SK-N-SH (cell line): Measurements from ENCODE around the gene CFAP97D1. TPM values are rescaled to one million over a fixed set of nuclear protein-coding genes. Genes with fewer than 3 reads are reported as not detected.

Experiments used
- CTCF ChIA-PET: fragments of 300-600, 350-600 bp; formaldehyde crosslinking; extraction: SDS; loops from one replicate; lab custom pipeline; 2021; lab: Yijun Ruan, JAX
- POLR2A ChIA-PET: fragments of 350-600 bp; sonication (Branson Sonifier 250); formaldehyde crosslinking; extraction: SDS; loops from one replicate; lab custom pipeline; 2020; ENCODE audit warnings: antibody characterized with exemption, inconsistent platforms; lab: Yijun Ruan, JAX
- DNase-seq: peaks from one replicate; pipeline ENCODE4 v3.0.0; 2012
- H2AFZ ChIP-seq: fragments of 200-600 bp; sonication (generic); 2 replicates; pipeline ENCODE4 v1.8.1; 2016; ENCODE audit warnings: antibody characterized with exemption, mild to moderate bottlenecking, low read depth
- H3F3A ChIP-seq: fragments of 200-600 bp; sonication (generic); replicated peaks from 2 replicates; pipeline ENCODE3; 2016; ENCODE audit warnings: antibody characterized with exemption, mild to moderate bottlenecking; ENCODE audit not compliant: insufficient read depth
- H3K27ac ChIP-seq, 2 experiments: fragments of 200-500 bp in 1 of 2; fragments of 200-600 bp in 1 of 2; sonication (Bioruptor generic) in 1 of 2; sonication (generic), shearing (Covaris generic) in 1 of 2; 2 replicates each; pipeline versions ENCODE4 v1.5.1 to v1.6.1; 2014 to 2016; ENCODE audit warnings: low read depth in 2 of 2, inconsistent platforms in 1 of 2, low read length in 1 of 2, mild to moderate bottlenecking in 1 of 2, mixed read lengths in 1 of 2
- H3K27me3 ChIP-seq: fragments of 200-600 bp; sonication (generic), shearing (Covaris generic); 2 replicates; pipeline ENCODE4 v1.6.1; 2016; ENCODE audit warnings: mixed run types; ENCODE audit not compliant: insufficient read depth
- H3K36me3 ChIP-seq, 2 experiments: fragments of 200-500 bp in 1 of 2; fragments of 200-600 bp in 1 of 2; sonication (Bioruptor generic) in 1 of 2; sonication (generic) in 1 of 2; replicated peaks in 1 of 2; 2 replicates each; pipeline versions ENCODE3 to v1.5.1; 2014 to 2016; ENCODE audit warnings: low read length in 1 of 2, mild to moderate bottlenecking in 1 of 2; ENCODE audit not compliant: insufficient read depth in 2 of 2, control insufficient read depth in 1 of 2
- H3K4me1 ChIP-seq, 2 experiments: fragments of 200-500 bp in 1 of 2; fragments of 200-600 bp in 1 of 2; sonication (Bioruptor generic) in 1 of 2; sonication (generic), shearing (Covaris generic) in 1 of 2; 2 replicates each; pipeline versions ENCODE4 v1.5.1 to v1.6.1; 2014 to 2016; ENCODE audit warnings: low read depth in 1 of 2, low read length in 1 of 2, mixed run types in 1 of 2; ENCODE audit not compliant: insufficient read depth in 2 of 2, control insufficient read depth in 1 of 2
- H3K4me2 ChIP-seq: fragments of 200-600 bp; sonication (generic), shearing (Covaris generic); 2 replicates; pipeline ENCODE4 v1.6.1; 2017; ENCODE audit warnings: mixed run types
- H3K4me3 ChIP-seq, 2 experiments: fragments of 200-500 bp in 1 of 2; fragments of 200-600 bp in 1 of 2; sonication (Bioruptor generic) in 1 of 2; sonication (generic), shearing (Covaris generic) in 1 of 2; 2 replicates each; pipeline versions ENCODE4 v1.5.1 to v1.8.1; 2014 to 2016; ENCODE audit warnings: low read depth in 2 of 2, inconsistent platforms in 1 of 2, low read length in 1 of 2, mild to moderate bottlenecking in 1 of 2, mixed read lengths in 1 of 2, moderate library complexity in 1 of 2
- H3K79me2 ChIP-seq: fragments of 200-600 bp; sonication (generic); 2 replicates; pipeline ENCODE4 v1.8.1; 2017; ENCODE audit warnings: mild to moderate bottlenecking; ENCODE audit not compliant: insufficient read depth
- H3K9ac ChIP-seq: fragments of 200-600 bp; sonication (generic); 2 replicates; pipeline ENCODE4 v1.6.1; 2017; ENCODE audit warnings: mixed run types
- H3K9me2 ChIP-seq: fragments of 200-600 bp; sonication (generic); 2 replicates; pipeline ENCODE4 v1.6.1; 2017; ENCODE audit warnings: mixed run types
- H3K9me3 ChIP-seq: fragments of 200-600 bp; sonication (generic); 2 replicates; pipeline ENCODE4 v1.6.1; 2017; ENCODE audit warnings: mixed run types, mild to moderate bottlenecking, moderate library complexity
- H4K20me1 ChIP-seq: fragments of 200-600 bp; sonication (generic); 2 replicates; pipeline ENCODE4 v1.6.1; 2017; ENCODE audit warnings: mild to moderate bottlenecking, mixed run types; ENCODE audit not compliant: insufficient read depth
- ELF1 ChIP-seq: IDR thresholded peaks from 2 replicates; pipeline ENCODE4 v1.4.0; 2012
- EP300 ChIP-seq, 2 experiments: IDR thresholded peaks; 2 replicates each; pipeline versions ENCODE4 v1.4.0 to v1.6.1; 2012; ENCODE audit warnings: borderline replicate concordance in 1 of 2, low read depth in 1 of 2, low read length in 1 of 2
- NFIC ChIP-seq: IDR thresholded peaks from 2 replicates; pipeline ENCODE4 v1.4.0; 2012; ENCODE audit warnings: borderline replicate concordance
- RAD21 ChIP-seq: IDR thresholded peaks from 2 replicates; pipeline ENCODE4 v1.6.1; 2012; ENCODE audit warnings: mild to moderate bottlenecking, low read length
- RCOR1 ChIP-seq: fragments of 150-350 bp; IDR thresholded peaks from 2 replicates; pipeline ENCODE4 v1.6.1; 2017; ENCODE audit warnings: antibody characterized with exemption, low read length
- SIN3A ChIP-seq: IDR thresholded peaks from 2 replicates; pipeline ENCODE4 v1.6.1; 2012; ENCODE audit warnings: low read depth, mild to moderate bottlenecking, low read length, moderate library complexity, borderline replicate concordance
- SMC3 ChIP-seq: IDR thresholded peaks from 2 replicates; pipeline ENCODE4 v1.6.1; 2012; ENCODE audit warnings: low read depth, low read length, improper control_type of control experiment
- TEAD4 ChIP-seq: IDR thresholded peaks from 2 replicates; pipeline ENCODE4 v1.4.0; 2012; ENCODE audit warnings: mild to moderate bottlenecking, borderline replicate concordance; ENCODE audit not compliant: insufficient read depth
- WGBS: methylation state at CpG from one replicate; pipeline ENCODE4 v1.1.6; 2017; ENCODE audit warnings: low lambda C conversion rate; 5-methylcytosine and 5-hydroxymethylcytosine counted together
- polyA plus RNA-seq, 3 experiments: library from polyadenylated mRNA; depleted of rRNA; stranded (reverse); fragments of >200 nt; gene quantifications; 2 replicates each; pipeline ENCODE4 v1.2.3, GENCODE V29; 2012
- TF ChIP-seq, protein P1 (sequence below): fragments of 150-350 bp; IDR thresholded peaks from 2 replicates; pipeline ENCODE4 v1.6.1; 2017; ENCODE audit warnings: antibody characterized with exemption, low read length, low read depth, borderline replicate concordance
- TF ChIP-seq, protein P2 (sequence below): IDR thresholded peaks from 2 replicates; pipeline ENCODE4 v1.6.1; 2012; ENCODE audit warnings: mild to moderate bottlenecking, low read depth, low read length, moderate library complexity
- TF ChIP-seq, protein P3 (sequence below): IDR thresholded peaks from 2 replicates; pipeline ENCODE4 v1.4.0; 2012; ENCODE audit warnings: low read depth, borderline replicate concordance
- TF ChIP-seq, protein P4 (sequence below): IDR thresholded peaks from 2 replicates; pipeline ENCODE4 v1.4.0; 2012; ENCODE audit warnings: low read depth
- TF ChIP-seq, protein P5 (sequence below): IDR thresholded peaks from 2 replicates; pipeline ENCODE4 v1.4.0; 2012; ENCODE audit warnings: low read depth, borderline replicate concordance

CFAP97D1 gene
- polyA plus RNA-seq, 1 of the 3 experiments (the other 2 are of a cell fraction): 0.02 TPM

DNA sequence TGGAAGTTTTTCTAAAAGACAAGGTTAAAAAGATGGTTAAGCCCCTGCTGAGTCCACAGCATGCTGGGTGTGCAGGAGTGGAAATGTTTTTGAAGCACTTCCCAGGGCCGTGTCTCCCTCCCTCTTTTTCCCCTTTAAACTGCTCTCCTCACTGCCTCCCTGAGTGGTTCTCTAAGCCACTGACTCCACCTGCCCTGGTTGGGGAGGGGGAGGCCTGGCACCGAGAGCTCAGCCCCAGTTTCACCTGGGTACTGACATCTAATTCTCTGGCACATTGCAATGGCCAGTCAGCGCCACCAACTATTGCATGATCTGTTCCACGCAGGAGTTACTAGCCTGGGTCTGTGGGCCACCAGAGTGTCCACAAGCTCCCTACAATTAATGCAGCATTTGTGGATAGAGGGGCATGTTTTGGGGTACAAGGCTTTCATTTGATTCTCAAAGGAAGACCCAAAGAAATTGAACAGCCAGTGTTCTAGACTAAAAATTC lies 30.0 kb downstream of the CFAP97D1 start:
- WGBS: 100% methylated on average over 4 of the region's 4 CpGs
- no peak overlapping the region for H3K27ac ChIP-seq
- peaks cover 7 to 48% of the 10 kb centered on the region in 2 experiments for H3K36me3 ChIP-seq
- no peaks in the 10 kb centered on the region for H3K9me2 ChIP-seq
- no peak overlapping the region for H3K4me3 ChIP-seq
- H2AFZ ChIP-seq: no peak overlapping the region
- ChIA-PET POLR2A (no interaction called here), CTCF (interaction anchor here (1.0 to 1.1 kb wide), 2 partner anchors 37 to 70 kb away, joined by 3 read pairs; partner anchors contain the start of gene CD300LG)
- H3K4me2 ChIP-seq: no peak overlapping the region
- H3K79me2 ChIP-seq: no peaks in the 10 kb centered on the region
- no peaks in the 10 kb centered on the region for H3K27me3 ChIP-seq
- peaks cover 0 to 8% of the 10 kb centered on the region in 2 experiments; a peak in 1 of 4 replicates for H3K4me1 ChIP-seq
- DNase-seq: no peak
- no peak for TF ChIP-seq RCOR1
- TF ChIP-seq, protein P1, sequence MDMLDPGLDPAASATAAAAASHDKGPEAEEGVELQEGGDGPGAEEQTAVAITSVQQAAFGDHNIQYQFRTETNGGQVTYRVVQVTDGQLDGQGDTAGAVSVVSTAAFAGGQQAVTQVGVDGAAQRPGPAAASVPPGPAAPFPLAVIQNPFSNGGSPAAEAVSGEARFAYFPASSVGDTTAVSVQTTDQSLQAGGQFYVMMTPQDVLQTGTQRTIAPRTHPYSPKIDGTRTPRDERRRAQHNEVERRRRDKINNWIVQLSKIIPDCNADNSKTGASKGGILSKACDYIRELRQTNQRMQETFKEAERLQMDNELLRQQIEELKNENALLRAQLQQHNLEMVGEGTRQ: no peak
- TF ChIP-seq, protein P2, sequence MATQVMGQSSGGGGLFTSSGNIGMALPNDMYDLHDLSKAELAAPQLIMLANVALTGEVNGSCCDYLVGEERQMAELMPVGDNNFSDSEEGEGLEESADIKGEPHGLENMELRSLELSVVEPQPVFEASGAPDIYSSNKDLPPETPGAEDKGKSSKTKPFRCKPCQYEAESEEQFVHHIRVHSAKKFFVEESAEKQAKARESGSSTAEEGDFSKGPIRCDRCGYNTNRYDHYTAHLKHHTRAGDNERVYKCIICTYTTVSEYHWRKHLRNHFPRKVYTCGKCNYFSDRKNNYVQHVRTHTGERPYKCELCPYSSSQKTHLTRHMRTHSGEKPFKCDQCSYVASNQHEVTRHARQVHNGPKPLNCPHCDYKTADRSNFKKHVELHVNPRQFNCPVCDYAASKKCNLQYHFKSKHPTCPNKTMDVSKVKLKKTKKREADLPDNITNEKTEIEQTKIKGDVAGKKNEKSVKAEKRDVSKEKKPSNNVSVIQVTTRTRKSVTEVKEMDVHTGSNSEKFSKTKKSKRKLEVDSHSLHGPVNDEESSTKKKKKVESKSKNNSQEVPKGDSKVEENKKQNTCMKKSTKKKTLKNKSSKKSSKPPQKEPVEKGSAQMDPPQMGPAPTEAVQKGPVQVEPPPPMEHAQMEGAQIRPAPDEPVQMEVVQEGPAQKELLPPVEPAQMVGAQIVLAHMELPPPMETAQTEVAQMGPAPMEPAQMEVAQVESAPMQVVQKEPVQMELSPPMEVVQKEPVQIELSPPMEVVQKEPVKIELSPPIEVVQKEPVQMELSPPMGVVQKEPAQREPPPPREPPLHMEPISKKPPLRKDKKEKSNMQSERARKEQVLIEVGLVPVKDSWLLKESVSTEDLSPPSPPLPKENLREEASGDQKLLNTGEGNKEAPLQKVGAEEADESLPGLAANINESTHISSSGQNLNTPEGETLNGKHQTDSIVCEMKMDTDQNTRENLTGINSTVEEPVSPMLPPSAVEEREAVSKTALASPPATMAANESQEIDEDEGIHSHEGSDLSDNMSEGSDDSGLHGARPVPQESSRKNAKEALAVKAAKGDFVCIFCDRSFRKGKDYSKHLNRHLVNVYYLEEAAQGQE: no peak
- H3K9me3 ChIP-seq: no peaks in the 10 kb centered on the region
- no peaks in the 10 kb centered on the region for H4K20me1 ChIP-seq
- peaks cover 10% of the 10 kb centered on the region for H3F3A ChIP-seq
- H3K9ac ChIP-seq: no peak overlapping the region

DNA sequence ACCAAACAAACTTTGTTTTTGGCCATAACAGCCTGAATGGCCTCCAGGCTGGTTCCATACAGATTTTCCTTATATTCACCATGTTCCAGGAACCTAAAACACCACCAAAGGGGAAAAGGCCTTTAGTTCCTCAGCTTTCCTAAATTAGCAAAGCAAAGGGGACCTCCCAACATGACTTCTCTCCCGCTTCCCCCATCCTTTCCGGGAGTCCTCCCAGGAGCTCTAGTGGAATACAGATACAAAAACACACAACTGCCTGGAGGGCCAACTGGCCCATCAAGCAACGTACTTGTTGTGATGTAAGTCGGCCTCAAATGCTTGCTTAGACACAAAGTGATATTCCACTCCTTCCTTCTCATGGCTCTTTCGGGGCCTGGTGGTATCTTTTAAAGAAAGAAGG lies 30.6 kb downstream of the CFAP97D1 start:
- H3K4me1 ChIP-seq: peaks cover 0 to 8% of the 10 kb centered on the region in 2 experiments; a peak in 1 of 4 replicates
- no peaks in the 10 kb centered on the region for H4K20me1 ChIP-seq
- no peaks in the 10 kb centered on the region for H3K9me2 ChIP-seq
- H3F3A ChIP-seq: peaks cover 4% of the 10 kb centered on the region
- H3K36me3 ChIP-seq: peaks cover 7 to 46% of the 10 kb centered on the region in 2 experiments
- POLR2A ChIA-PET: no interaction called here
- no peak overlapping the region for H3K9ac ChIP-seq
- no peaks in the 10 kb centered on the region for H3K9me3 ChIP-seq
- WGBS: 93% methylated on average over 5 of the region's 5 CpGs
- H3K4me3 ChIP-seq: no peak overlapping the region
- H3K79me2 ChIP-seq: no peaks in the 10 kb centered on the region
- H3K27ac ChIP-seq: no peak overlapping the region
- no peaks in the 10 kb centered on the region for H3K27me3 ChIP-seq
- TF ChIP-seq, protein P3, sequence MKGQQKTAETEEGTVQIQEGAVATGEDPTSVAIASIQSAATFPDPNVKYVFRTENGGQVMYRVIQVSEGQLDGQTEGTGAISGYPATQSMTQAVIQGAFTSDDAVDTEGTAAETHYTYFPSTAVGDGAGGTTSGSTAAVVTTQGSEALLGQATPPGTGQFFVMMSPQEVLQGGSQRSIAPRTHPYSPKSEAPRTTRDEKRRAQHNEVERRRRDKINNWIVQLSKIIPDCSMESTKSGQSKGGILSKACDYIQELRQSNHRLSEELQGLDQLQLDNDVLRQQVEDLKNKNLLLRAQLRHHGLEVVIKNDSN: no peak
- TF ChIP-seq SMC3: no peak
- no peak for TF ChIP-seq ELF1
- no peak for TF ChIP-seq TEAD4
- no peak for TF ChIP-seq RAD21
- TF ChIP-seq, protein P4, sequence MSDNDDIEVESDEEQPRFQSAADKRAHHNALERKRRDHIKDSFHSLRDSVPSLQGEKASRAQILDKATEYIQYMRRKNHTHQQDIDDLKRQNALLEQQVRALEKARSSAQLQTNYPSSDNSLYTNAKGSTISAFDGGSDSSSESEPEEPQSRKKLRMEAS: no peak
- TF ChIP-seq, protein P5, sequence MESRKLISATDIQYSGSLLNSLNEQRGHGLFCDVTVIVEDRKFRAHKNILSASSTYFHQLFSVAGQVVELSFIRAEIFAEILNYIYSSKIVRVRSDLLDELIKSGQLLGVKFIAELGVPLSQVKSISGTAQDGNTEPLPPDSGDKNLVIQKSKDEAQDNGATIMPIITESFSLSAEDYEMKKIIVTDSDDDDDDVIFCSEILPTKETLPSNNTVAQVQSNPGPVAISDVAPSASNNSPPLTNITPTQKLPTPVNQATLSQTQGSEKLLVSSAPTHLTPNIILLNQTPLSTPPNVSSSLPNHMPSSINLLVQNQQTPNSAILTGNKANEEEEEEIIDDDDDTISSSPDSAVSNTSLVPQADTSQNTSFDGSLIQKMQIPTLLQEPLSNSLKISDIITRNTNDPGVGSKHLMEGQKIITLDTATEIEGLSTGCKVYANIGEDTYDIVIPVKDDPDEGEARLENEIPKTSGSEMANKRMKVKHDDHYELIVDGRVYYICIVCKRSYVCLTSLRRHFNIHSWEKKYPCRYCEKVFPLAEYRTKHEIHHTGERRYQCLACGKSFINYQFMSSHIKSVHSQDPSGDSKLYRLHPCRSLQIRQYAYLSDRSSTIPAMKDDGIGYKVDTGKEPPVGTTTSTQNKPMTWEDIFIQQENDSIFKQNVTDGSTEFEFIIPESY: no peak
- no peak for TF ChIP-seq EP300 (IDR thresholded peaks at IDR 0.05; ENCODE audit: borderline replicate concordance in 1 of 2, low read depth in 1 of 2, low read length in 1 of 2)
- no peak for TF ChIP-seq SIN3A
- no peak for TF ChIP-seq NFIC
- DNase-seq: no peak
- CTCF ChIA-PET: interaction anchor here (1.0 to 1.1 kb wide), 2 partner anchors 36 to 70 kb away, joined by 3 read pairs; partner anchors contain the start of gene CD300LG
- no peak overlapping the region for H2AFZ ChIP-seq
- H3K4me2 ChIP-seq: no peak overlapping the region
